Heart left ventricle (tissue), 13 donors: ENCODE measurements around the gene PLCXD3.

Source experiments
- POLR2A ChIP-seq, 2 donors: fragments of 450-650 bp; IDR thresholded peaks; one replicate each; pipeline ENCODE4 v1.6.1; 2017; ENCODE audit warnings: antibody characterized with exemption in 2 of 2, mild to moderate bottlenecking in 2 of 2, moderate library complexity in 2 of 2
- TF ChIP-seq, protein P1 (sequence below), 12 donors: fragments of 200-600 bp; sonication (generic) in 4 of 12; IDR thresholded peaks; one replicate each; pipeline versions ENCODE4 v1.5.0 to v1.8.0; 2018 to 2022; ENCODE audit warnings: antibody characterized with exemption in 12 of 12, mild to moderate bottlenecking in 5 of 12
- donor health status: ischemic (EF 13 %, LVEDD 7.1; RV severe dilation, severe dysfunction).
- donor health status: DM: no; HTN: yes; CAD: no.
- donor health status: DM: no; HTN: no; CAD: no.
- donor health status: ischemic (EF 25% LVEDD 6.9; RV normal size, moderate dysfunction).
- donor health status: ischemic (EF 25% LVEDD 5.7; RV mildly dilated, moderate dysfunction).
- donor health status: ischemic (EF 35%, LVEDD 5.7; RV mildly dilated, moderate dysfunction).
- donor health status: nonischemic (EF 11% LVEDD 7.7; RV severe dilation, severe dysfunction).
- donor health status: DM: yes; HTN: yes; CAD: no.
- donor health status: PGD.
- donor health status: ischemic (EF 29% LVEDD 5.4; RV normal size, mild dysfunction).
- donor health status: nonischemic (EF 23%, LVEDD 6.1; RV moderate dilation, normal function).

DNA sequence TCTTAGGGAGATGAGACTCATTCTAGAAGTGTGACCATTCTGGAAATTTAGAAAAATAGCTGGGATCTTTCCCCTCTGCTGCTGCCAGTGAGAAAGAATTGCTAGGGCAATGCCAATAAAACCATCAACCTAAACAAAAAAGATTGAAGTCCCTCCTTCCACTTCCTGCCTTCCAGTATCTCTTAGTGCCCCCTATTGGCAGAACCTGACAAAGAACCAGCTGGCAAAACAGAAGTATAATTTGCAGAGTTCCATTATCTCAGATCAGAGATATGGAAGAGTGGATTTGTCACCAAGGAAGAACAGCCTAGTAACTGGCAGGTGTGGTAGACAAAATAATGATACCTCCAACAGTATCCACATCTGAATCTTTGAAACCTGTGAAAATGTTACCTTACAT, 13.8 kb upstream of the PLCXD3 start:
- TF ChIP-seq, protein P1, sequence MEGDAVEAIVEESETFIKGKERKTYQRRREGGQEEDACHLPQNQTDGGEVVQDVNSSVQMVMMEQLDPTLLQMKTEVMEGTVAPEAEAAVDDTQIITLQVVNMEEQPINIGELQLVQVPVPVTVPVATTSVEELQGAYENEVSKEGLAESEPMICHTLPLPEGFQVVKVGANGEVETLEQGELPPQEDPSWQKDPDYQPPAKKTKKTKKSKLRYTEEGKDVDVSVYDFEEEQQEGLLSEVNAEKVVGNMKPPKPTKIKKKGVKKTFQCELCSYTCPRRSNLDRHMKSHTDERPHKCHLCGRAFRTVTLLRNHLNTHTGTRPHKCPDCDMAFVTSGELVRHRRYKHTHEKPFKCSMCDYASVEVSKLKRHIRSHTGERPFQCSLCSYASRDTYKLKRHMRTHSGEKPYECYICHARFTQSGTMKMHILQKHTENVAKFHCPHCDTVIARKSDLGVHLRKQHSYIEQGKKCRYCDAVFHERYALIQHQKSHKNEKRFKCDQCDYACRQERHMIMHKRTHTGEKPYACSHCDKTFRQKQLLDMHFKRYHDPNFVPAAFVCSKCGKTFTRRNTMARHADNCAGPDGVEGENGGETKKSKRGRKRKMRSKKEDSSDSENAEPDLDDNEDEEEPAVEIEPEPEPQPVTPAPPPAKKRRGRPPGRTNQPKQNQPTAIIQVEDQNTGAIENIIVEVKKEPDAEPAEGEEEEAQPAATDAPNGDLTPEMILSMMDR (IDR thresholded peaks at IDR 0.05) = peak in 5 of 12 donors; percentile 9 to 38 (median 22)
- no peak for TF ChIP-seq POLR2A (IDR thresholded peaks at IDR 0.05)
